Anterior cingulate cortex (tissue), 58 donors: ENCODE measurements around the gene EEF1G.
A peak's percentile ranks its signal among the peaks of the same experiment; 100 is the strongest.
"Not testable (repeated sequence)": the region's sequence is repeated elsewhere in the genome, so short reads cannot be mapped to it uniquely, and the experiment has no call there.

ENCODE experiments used
- DNase-seq, 58 donors: peaks; one replicate each; lab custom pipeline; 2025; lab: John Stamatoyannopoulos, UW

Gene EEF1G

GRCh38 chr11:62579252-62579651, 5.6 kb upstream of the EEF1G start:
- no peak for DNase-seq

GRCh38 chr11:62578541-62578940, 4.8 kb upstream of the EEF1G start:
- DNase-seq = no peak

GRCh38 chr11:62577046-62577714, 3.5 kb upstream of the EEF1G start:
- DNase-seq = no peak

- DNase-seq = no peak
Observed at GRCh38 chr11:62575837-62576236, 2.1 kb upstream of the EEF1G start.

GRCh38 chr11:62575156-62575555, 1.5 kb upstream of the EEF1G start:
- DNase-seq = peak in 1 of 58 donors; percentile 5

- DNase-seq = peak in 18 of 58 donors; percentile 16 to 63 (median 42)
Observed at GRCh38 chr11:62574363-62575071, 826 bp upstream of the EEF1G start.

GRCh38 chr11:62573006-62573591, 592 bp downstream of the EEF1G start:
- DNase-seq = peak in 5 of 58 donors; percentile 27 to 66 (median 48)

- DNase-seq = no peak
Observed at GRCh38 chr11:62572431-62572830, 1.3 kb downstream of the EEF1G start.

- DNase-seq = not testable (repeated sequence)
Observed at GRCh38 chr11:62571493-62571892, 2.2 kb downstream of the EEF1G start.

GRCh38 chr11:62570903-62571302, 2.8 kb downstream of the EEF1G start:
- DNase-seq = not testable (repeated sequence)

- DNase-seq = no peak
Observed at GRCh38 chr11:62569611-62570010, 4.1 kb downstream of the EEF1G start.

GRCh38 chr11:62567018-62567633, 6.6 kb downstream of the EEF1G start:
- DNase-seq = no peak

GRCh38 chr11:62566247-62566646, 7.4 kb downstream of the EEF1G start:
- DNase-seq = no peak

- DNase-seq = no peak
Observed at GRCh38 chr11:62565100-62565802, 8.4 kb downstream of the EEF1G start.

GRCh38 chr11:62561677-62562230, 11.9 kb downstream of the EEF1G start:
- not testable (repeated sequence) for DNase-seq

- peak in 20 of 58 donors; percentile 10 to 69 (median 32) for DNase-seq
Observed at GRCh38 chr11:62560566-62561103, 13.1 kb downstream of the EEF1G start.

- DNase-seq = not testable (repeated sequence)
Observed at GRCh38 chr11:62559626-62560025, 14.1 kb downstream of the EEF1G start.

GRCh38 chr11:62559204-62559603, 14.5 kb downstream of the EEF1G start:
- no peak for DNase-seq

GRCh38 chr11:62558669-62559068, 15.0 kb downstream of the EEF1G start:
- DNase-seq = no peak
